ENCODE data around the gene MRPL17. TPM values are rescaled to one million over a fixed set of nuclear protein-coding genes. Genes with fewer than 3 reads are reported as not detected.

Gene MRPL17
- total RNA-seq, 1 experiment from 2014 or later, result 77.1 TPM

- Mint-ChIP-seq H3K4me1 (no peaks in the 10 kb centered on the region), H3K27ac (no peak overlapping the region), H3K9me3 (no peaks in the 10 kb centered on the region), H3K36me3 (no peaks in the 10 kb centered on the region), H3K4me3 (no peak overlapping the region), H3K27me3 (ENCODE audit: low read depth) (no peaks in the 10 kb centered on the region)
- TF ChIP-seq ETV6 (CRISPR knock-in tag; IDR thresholded peaks at IDR 0.05) (peak; percentile 29; the same call in 1 of the 2 replicates), TEAD4 (CRISPR knock-in tag; IDR thresholded peaks at IDR 0.05) (no peak), MXD4 (CRISPR knock-in tag; IDR thresholded peaks at IDR 0.05; ENCODE audit: borderline replicate concordance) (no peak)
- DNase-seq (ENCODE audit: low spot score) (peak; percentile 27), ATAC-seq (peak; percentile 78)
- ChIA-PET CTCF (interaction anchor here (1.0 to 1.6 kb wide), 3 partner anchors 17 to 36 kb away, joined by 3 to 8 read pairs (median 4); partner anchors contain the start of gene TAF10), POLR2A (interaction anchor here (0.9 kb wide), 1 partner anchor 43 kb away, joined by 3 read pairs; no protein-coding TSS in a partner anchor)
Measured at GRCh38 chr11:6646918-6647679, 36.0 kb downstream of the MRPL17 start.

- Mint-ChIP-seq H3K4me1 (no peaks in the 10 kb centered on the region), H3K27ac (no peak overlapping the region), H3K9me3 (no peaks in the 10 kb centered on the region), H3K27me3 (ENCODE audit: low read depth) (no peaks in the 10 kb centered on the region), H3K4me3 (no peak overlapping the region), H3K36me3 (no peaks in the 10 kb centered on the region)
- CTCF ChIA-PET, result interaction anchor here (1.0 to 1.6 kb wide), 3 partner anchors 16 to 35 kb away, joined by 3 to 8 read pairs (median 4); partner anchors contain the start of gene TAF10
- POLR2A ChIA-PET, result interaction anchor here (0.9 kb wide), 1 partner anchor 42 kb away, joined by 3 read pairs; no protein-coding TSS in a partner anchor
- DNase-seq (ENCODE audit: low spot score) (no peak), ATAC-seq (peak; percentile 10)
- TF ChIP-seq EMX1 (CRISPR knock-in tag; IDR thresholded peaks at IDR 0.05), result no peak
- no peak for TF ChIP-seq ZNF396 (CRISPR knock-in tag; IDR thresholded peaks at IDR 0.05; ENCODE audit: borderline replicate concordance)
- TF ChIP-seq OVOL2 (CRISPR knock-in tag; IDR thresholded peaks at IDR 0.05; ENCODE audit: borderline replicate concordance), result no peak
- no peak for TF ChIP-seq ZNF532 (CRISPR knock-in tag; IDR thresholded peaks at IDR 0.05; ENCODE audit: borderline replicate concordance)
- no peak for TF ChIP-seq GABPB1 (CRISPR knock-in tag; IDR thresholded peaks at IDR 0.05)
- TF ChIP-seq E2F4 (CRISPR knock-in tag; IDR thresholded peaks at IDR 0.05; ENCODE audit: borderline replicate concordance, low read depth), result no peak
- TF ChIP-seq ZNF121 (CRISPR knock-in tag; IDR thresholded peaks at IDR 0.05), result no peak
- TF ChIP-seq FOXJ3 (CRISPR knock-in tag; IDR thresholded peaks at IDR 0.05; ENCODE audit: borderline replicate concordance), result no peak
- TF ChIP-seq ATF2 (CRISPR knock-in tag; IDR thresholded peaks at IDR 0.05; ENCODE audit: borderline replicate concordance, low read depth), result no peak
- TF ChIP-seq E2F1 (CRISPR knock-in tag; IDR thresholded peaks at IDR 0.05), result no peak
- TF ChIP-seq CTCF (IDR thresholded peaks at IDR 0.05), result no peak
- TF ChIP-seq ZNF425 (CRISPR knock-in tag; conservative IDR thresholded peaks at IDR 0.05), result no peak
- TF ChIP-seq PRDM15 (CRISPR knock-in tag; IDR thresholded peaks at IDR 0.05), result no peak
Measured at GRCh38 chr11:6646576-6646917, 36.6 kb downstream of the MRPL17 start.
